ENCODE measurements around the gene TVP23A.

The TVP23A gene

DNA sequence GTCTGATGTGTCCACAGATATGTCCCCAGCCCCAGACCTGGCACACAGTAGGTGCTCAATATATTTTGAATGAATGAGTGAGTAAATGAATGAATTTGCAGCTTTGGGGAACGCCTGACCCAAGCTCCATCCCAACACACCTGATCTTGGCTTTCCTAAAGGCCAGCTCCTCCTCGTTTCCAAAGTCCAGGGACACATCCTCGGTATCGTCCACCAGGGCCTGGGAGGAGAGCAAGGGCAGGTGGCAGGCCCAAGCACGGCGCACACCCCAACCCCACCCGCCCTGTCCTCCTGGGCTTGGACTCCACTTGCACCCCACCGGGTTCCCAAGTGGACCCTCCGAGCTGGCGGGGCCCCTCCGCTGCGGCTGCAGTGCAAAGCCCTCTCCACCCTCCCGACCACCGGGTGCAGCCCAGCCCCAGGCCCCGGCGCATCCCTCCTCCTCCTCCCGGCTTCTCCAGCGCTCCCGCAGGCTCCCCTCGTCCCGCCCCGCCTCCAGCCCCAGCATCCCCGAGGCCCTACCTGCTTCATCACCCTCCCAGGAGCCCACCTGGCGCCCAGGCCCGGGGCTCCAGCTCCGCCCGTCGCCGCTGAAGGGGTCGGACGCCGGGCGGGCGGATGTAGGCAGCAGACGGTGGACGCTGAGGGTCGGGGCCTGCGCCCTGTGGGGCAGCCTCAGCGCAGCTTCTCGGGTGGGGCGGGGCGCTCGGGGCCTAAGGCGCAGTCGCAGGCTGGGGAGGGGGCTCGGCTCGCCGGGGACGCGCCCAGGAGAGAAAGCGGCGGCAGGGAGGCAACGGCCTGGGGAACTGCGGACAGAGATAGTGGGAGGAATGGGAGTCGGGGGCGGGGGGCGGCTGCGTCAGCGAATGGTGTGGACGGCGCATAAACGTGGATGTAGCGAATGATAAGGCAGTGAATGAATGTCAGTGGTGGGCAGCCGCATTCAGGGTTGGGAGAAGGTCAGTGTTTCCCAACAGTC lies at the start of gene TVP23A:
TVP23A (minus strand) TSS at position 832 of the 979 bp plus-strand sequence; CDS start at position 531, 301 bp downstream.
- DNase-seq = no peak

GRCh38 chr16:10868104-10868595 lies 49.6 kb upstream of the TVP23A start:
- DNase-seq = no peak

DNA sequence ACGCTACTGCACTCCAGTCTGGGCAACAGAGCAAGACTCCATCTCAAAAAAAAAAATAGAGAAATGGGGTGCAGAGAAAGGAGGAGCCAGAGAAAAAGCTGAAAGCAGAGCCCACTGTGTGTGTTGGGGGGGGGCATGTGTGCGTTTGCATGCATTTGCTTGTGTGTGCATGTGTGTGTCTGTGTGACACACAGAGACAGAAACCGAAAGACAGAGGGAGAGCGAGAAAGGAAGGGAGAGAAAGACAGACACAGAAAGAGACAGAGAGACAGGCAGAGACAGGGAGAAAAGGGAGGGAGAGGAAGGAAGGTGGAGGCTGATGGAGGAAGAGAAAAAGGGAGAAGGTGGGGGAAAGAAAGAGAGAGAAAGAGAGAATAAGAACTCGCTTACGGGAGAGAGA lies 48.6 kb upstream of the TVP23A start:
- no peak for DNase-seq

- DNase-seq = no peak
Observed at GRCh38 chr16:10865991-10866966, 47.7 kb upstream of the TVP23A start.

DNA sequence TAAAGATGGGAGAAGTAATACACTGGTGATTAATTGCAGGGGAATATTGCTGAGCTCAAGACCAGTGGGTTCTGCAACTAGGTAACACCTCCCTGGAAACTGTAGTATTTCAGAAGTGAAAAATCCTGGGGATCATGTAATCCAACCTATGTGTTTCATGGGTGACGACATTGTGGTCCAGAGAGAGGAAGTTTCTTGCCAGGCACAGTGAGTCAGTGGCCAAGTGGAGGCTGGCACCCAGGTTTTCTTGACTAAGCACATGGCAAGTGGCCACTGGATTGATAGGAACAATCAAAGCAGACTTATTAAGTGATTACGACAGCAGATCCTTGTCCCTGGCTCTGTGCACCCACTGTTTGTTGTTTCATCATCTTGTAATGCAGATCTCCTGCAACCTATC lies 43.8 kb upstream of the TVP23A start:
- peak; percentile 58 for DNase-seq

DNA sequence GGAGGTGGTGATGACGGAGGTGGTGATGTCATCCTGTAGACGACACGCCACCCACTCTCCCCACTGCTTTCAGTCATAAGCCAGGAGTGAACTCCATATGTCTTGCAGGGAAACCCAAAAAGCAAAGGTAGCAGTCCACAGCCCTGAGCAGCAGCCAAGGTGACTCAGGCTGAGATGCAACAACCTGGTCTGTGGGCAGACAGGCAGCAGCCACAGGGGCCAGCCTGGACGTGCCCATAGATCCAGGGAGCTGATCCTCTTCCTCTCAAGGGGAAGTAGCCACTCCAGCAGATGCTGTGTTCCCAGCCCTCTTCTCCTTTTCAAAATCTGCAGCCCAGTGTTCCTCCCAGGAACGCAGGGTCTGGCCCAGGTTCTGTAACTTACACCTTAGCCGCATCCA lies 41.1 kb upstream of the TVP23A start:
- DNase-seq = no peak

- DNase-seq = no peak
Observed at GRCh38 chr16:10859020-10859419, 40.4 kb upstream of the TVP23A start.

DNA sequence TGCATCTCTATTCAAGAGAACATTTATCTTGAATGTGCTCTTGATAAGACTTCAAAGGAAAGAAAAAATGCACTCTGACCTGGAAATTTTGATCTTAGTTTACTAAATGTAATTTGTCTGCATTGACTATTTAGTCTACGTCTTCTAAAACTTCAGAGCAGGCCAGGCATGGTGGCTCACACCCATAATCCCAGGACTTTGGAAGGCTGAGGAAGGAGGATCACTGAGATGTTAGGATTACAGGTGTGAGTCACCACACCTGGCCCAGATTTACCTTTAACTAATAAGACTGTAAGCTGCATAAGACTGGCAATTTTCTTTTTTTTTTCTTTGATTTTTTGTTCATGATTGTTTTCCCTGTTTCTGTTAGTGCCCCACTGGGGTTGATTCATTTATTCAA lies 39.6 kb upstream of the TVP23A start:
- DNase-seq = no peak

DNA sequence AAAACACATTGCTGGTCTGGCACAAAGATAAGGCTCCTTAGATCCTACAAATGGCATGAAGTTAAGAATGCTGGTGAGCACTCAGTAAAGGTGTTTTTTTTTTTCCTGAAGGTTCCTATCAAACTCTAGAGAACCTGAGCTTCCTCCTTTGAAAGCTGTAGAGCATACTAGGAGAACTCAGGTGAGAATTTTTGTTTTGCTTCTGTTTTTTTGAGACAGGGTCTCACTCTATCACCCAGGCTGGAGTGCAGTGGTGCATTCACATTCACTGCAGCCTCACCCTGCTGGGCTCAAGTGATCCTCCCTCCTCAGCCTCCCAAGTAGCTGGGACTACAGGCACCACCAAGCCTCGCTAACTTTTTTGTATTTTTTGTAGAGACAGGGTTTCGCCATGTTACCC lies 37.4 kb upstream of the TVP23A start:
- DNase-seq = no peak

- DNase-seq = no peak
Observed at GRCh38 chr16:10852948-10853347, 34.4 kb upstream of the TVP23A start.

DNA sequence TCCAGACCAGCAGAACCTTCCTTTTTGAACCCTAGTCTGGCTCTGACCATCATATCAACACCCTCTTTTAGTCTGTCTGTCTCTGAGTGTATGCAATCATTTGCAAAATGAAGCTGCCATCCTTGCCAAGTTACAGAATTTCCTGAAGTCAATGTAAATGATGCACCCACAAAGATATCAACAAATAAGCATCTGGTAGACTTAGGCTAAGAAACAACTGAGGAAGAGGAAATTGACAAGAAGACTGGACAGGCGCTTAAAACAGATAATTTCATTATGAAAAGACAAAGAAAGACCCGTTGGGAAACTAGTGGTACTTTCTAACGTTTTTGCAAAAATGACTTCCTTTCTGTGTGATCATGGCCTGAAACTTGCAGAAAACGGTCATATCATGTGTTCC lies 33.7 kb upstream of the TVP23A start:
- no peak for DNase-seq

DNA sequence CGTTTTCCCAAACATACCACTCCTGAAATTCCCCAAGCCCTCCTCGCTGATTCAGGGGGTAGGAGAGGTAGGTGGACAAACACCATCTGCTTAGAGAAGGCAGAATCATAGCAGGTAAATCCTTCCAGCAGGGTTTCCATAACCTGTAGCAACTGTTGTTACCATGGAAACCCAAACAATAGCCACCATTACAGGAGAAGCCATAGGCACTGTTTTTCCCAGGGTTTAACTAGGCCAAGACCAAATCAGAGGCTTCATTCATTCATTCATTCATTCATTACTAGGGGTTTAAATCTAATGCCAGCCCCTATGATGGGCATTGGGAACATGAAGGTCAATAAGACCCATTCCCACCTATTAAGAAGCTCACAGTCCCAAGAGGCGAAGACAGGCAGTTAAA lies 32.9 kb upstream of the TVP23A start:
- DNase-seq = no peak

- no peak for DNase-seq
Observed at GRCh38 chr16:10850478-10850850, 31.9 kb upstream of the TVP23A start.

DNA sequence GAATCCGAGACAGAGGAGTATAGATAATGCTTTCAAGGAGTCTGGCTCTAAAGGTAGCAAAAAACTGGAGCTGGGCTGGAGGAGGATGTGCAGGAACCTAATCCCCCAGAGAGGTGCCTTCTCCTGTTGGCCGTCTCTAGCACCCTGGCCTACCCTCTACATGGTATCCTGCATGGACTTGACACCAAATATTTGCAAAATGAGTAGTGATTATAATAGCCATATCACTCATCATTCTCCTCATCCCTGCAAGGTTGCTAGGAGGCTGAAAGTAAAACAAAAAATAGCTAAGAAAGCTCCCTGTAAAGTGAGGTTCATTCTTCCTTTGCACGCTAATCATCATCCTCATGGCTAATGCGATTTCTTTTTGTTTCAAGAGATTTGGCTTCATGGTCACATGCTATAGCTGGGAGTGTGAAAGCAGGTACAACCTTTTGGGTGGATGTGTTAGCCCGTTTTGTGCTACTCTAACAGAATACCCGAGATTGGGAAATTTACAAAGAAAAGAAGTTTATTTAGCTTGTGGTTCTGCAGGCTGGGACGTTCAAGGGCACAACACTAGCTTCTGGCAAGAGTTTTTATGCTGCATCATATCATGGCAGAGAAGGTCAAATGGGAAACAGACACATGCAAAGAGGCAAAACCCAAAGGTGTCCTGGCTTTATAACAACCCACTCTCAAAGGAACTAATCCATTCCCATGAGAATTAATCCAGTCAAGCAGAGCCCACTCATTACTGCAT lies 31.3 kb upstream of the TVP23A start:
- DNase-seq = no peak

GRCh38 chr16:10847176-10847575 lies 28.6 kb upstream of the TVP23A start:
- DNase-seq = no peak

GRCh38 chr16:10846213-10846998 lies 27.8 kb upstream of the TVP23A start:
- DNase-seq = no peak

GRCh38 chr16:10840703-10841102 lies 22.1 kb upstream of the TVP23A start:
- DNase-seq = no peak

DNA sequence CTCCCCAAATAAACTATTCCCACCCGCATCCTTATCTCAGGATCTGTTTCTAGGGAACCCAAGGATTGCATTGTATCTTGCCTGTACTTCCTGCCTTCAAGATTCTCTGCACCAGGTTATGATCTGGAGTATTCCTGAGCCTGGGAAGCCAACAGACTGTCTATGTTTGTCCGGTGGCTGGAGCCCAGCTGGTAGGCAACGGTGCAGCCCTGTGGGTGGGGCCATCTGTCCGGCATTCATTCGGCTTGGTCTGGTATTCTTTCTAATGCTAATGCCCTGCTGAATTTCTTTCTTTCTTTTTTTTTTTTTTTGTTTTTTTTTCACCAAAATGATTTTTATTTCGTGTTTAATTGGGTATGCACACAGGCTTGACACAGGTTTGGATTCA lies 20.7 kb upstream of the TVP23A start:
- no peak for DNase-seq

DNA sequence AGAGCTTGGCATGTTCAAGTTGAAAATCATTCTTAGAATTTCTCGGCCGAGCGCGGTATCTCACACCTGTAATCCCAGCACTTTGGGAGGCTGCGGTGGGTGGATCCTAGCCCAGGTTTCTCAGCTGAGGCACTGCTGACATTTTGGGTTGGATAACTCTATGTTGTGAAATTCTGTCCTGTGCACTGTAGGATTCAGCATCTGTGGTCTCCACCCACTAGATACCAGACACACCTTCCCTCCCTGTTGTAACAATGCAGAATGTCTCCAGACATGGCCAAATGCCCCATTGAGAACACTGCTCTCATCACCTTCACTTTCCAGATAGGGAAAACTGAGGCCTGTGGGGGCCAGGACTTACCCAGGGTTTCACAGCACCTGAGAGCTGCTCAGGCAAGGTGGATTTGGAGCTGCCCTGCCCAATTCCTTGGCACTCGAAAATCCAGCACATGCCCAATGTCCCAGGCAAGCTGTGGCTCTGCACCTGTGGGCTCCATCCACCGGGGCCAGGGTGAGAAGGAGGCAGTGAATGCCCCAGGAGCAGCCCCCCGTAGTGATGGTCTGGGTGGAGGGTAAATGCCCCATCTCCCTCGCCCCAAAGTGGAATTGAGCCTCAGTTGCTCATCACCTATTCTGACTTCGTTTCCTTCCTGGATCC lies 20.2 kb upstream of the TVP23A start:
- no peak for DNase-seq

DNA sequence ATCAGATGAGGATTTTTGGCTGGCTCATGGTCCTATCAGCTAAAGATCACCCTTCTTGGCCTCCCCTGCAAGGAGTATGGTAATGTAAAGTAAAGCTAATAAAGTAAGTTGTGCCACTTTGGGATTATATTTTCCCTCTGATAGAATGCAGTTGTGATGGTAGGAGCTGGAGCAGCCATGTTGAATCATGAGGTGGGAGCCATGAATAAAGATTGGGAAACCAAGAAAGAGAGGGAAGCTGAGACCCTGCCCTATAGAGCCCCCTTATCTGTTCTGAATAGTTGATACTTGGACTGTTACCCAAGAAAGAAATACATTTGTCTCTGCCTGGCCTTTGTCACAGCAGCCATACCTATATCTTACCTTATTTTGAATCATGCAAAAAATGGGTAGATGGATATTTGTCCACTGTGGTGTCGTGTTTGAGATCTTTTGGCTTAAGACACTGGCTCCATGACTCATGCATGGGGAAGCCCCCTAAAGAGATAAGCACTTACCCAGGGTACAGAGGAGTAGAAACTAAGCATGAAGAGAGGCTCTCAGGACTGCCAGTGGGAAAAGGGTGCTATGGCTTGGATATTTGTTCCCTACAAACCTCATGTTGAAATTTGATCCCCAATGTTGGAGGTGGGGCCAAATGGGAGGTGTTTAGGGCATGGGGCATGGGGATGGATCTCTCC lies 17.7 kb upstream of the TVP23A start:
- no peak for DNase-seq

All from fibroblast of upper back skin (primary cell).